ENCODE data around the gene IGF2. TPM values are rescaled to one million over a fixed set of nuclear protein-coding genes. Genes with fewer than 3 reads are reported as not detected.

IGF2 gene
- polyA plus RNA-seq, 1 donor (not counting 4 experiments of a cell fraction or from before 2014, with no cell fraction given), result not detected

DNA sequence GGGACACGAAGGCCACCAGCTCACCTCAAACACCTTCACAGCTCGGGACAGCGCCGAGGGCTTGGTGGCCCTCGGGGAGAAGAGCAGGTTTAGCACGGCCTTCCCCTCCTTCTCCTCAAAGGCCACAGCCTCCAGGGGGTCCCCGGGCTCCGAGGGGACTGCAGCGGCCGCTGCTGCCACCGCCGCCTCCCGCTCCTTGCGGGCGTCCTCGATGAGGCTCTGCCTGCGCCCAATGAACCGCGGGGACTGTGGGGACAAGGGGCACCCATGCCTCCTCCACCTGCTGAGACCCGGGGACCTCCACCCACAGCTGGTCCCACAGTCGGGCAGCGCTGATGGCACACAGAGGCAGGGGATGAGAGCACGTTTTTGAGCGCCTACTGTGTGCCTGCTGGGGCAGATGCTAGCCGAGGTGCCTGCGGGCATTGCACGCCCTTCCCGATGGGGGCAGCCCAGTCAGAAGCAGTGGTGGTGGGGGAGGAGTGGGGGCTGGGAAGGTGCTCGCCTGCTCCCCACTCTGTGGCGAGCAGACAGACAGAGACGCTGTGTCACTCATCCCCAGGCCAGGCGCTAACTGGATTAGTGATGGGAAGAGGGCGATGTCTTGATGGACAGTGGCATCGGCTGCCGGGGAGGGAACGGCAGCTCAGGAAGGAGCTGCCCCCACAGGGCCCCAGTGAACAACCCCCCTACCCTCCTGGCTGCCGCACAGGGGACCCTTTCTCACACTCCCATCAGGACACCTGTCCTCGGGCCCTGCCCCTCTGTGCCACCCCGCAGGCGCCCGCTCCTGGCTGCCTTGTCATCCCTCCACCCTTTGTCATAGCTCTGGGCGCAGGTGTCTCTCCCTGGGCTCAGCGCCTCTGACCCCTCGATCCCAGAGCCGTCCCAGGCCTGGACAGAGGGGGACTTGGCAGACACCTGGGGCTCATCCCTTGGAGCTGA lies 30.7 kb upstream of the IGF2 start:
- DNase-seq (ENCODE audit: low read depth, low spot score) (no peak), FAIRE-seq (no peak)
- no peak overlapping the region for H3K27ac ChIP-seq (ENCODE audit: control insufficient read depth, insufficient read depth, low read length)
- H3K4me2 ChIP-seq (ENCODE audit: control insufficient read depth, extremely low read depth, insufficient read depth, low read depth, low read length), result no peak overlapping the region
- dilution Hi-C loops (cut with MboI; ENCODE audit: extremely low pct_ligation_motif_present, low sequenced_read_pairs), result no loop called here
- H4K20me1 ChIP-seq (ENCODE audit: control insufficient read depth, extremely low read depth, insufficient read depth, low read length), result no peaks in the 10 kb centered on the region
- no peaks in the 10 kb centered on the region for H3K9me3 ChIP-seq (ENCODE audit: control insufficient read depth, low read depth, low read length)
- TF ChIP-seq, protein P1, sequence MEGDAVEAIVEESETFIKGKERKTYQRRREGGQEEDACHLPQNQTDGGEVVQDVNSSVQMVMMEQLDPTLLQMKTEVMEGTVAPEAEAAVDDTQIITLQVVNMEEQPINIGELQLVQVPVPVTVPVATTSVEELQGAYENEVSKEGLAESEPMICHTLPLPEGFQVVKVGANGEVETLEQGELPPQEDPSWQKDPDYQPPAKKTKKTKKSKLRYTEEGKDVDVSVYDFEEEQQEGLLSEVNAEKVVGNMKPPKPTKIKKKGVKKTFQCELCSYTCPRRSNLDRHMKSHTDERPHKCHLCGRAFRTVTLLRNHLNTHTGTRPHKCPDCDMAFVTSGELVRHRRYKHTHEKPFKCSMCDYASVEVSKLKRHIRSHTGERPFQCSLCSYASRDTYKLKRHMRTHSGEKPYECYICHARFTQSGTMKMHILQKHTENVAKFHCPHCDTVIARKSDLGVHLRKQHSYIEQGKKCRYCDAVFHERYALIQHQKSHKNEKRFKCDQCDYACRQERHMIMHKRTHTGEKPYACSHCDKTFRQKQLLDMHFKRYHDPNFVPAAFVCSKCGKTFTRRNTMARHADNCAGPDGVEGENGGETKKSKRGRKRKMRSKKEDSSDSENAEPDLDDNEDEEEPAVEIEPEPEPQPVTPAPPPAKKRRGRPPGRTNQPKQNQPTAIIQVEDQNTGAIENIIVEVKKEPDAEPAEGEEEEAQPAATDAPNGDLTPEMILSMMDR (optimal IDR thresholded peaks at IDR 0.05 in 1 of 3, IDR thresholded peaks at IDR 0.05 in 1 of 3, conservative IDR thresholded peaks at IDR 0.05 in 1 of 3; ENCODE audit: extremely low read depth in 1 of 3, insufficient read depth in 2 of 3, low read length in 3 of 3), result no peak
- TF ChIP-seq EZH2 (IDR thresholded peaks at IDR 0.05; ENCODE audit: low read length), result no peak
- no peak overlapping the region for H3K4me3 ChIP-seq (ENCODE audit: control insufficient read depth in 2 of 3, extremely low read depth in 1 of 3, insufficient read depth in 2 of 3, low read depth in 1 of 3, low read length in 3 of 3)
- no peaks in the 10 kb centered on the region for H3K9me1 ChIP-seq (ENCODE audit: control insufficient read depth, extremely low read depth, insufficient read depth, low read length)
- no peaks in the 10 kb centered on the region for H3K4me1 ChIP-seq (ENCODE audit: control insufficient read depth, extremely low read depth, insufficient read depth, low read length)
- no peak overlapping the region for H3K9ac ChIP-seq (ENCODE audit: control insufficient read depth, extremely low read depth, insufficient read depth, low read length)
- H3K36me3 ChIP-seq (ENCODE audit: control insufficient read depth in 2 of 2, extremely low read depth in 1 of 2, insufficient read depth in 2 of 2, low read length in 2 of 2), result no peaks in the 10 kb centered on the region
- no peak overlapping the region for H2AFZ ChIP-seq (ENCODE audit: control insufficient read depth, low read length)
- no peaks in the 10 kb centered on the region for H3K79me2 ChIP-seq (ENCODE audit: control insufficient read depth, insufficient read depth, low read length)
- no peaks in the 10 kb centered on the region for H3K27me3 ChIP-seq (ENCODE audit: control insufficient read depth, extremely low read depth, insufficient read depth, low read length)

GRCh38 chr11:2169005-2169378 lies 29.8 kb upstream of the IGF2 start:
- H3K9me1 ChIP-seq (ENCODE audit: control insufficient read depth, extremely low read depth, insufficient read depth, low read length), result no peaks in the 10 kb centered on the region
- H4K20me1 ChIP-seq (ENCODE audit: control insufficient read depth, extremely low read depth, insufficient read depth, low read length), result no peaks in the 10 kb centered on the region
- no peaks in the 10 kb centered on the region for H3K36me3 ChIP-seq (ENCODE audit: control insufficient read depth in 2 of 2, extremely low read depth in 1 of 2, insufficient read depth in 2 of 2, low read length in 2 of 2)
- H3K27me3 ChIP-seq (ENCODE audit: control insufficient read depth, extremely low read depth, insufficient read depth, low read length), result no peaks in the 10 kb centered on the region
- dilution Hi-C loops (cut with MboI; ENCODE audit: extremely low pct_ligation_motif_present, low sequenced_read_pairs), result no loop called here
- no peak overlapping the region for H3K9ac ChIP-seq (ENCODE audit: control insufficient read depth, extremely low read depth, insufficient read depth, low read length)
- H2AFZ ChIP-seq (ENCODE audit: control insufficient read depth, low read length), result no peak overlapping the region
- no peaks in the 10 kb centered on the region for H3K9me3 ChIP-seq (ENCODE audit: control insufficient read depth, low read depth, low read length)
- H3K79me2 ChIP-seq (ENCODE audit: control insufficient read depth, insufficient read depth, low read length), result no peaks in the 10 kb centered on the region
- no peak overlapping the region for H3K27ac ChIP-seq (ENCODE audit: control insufficient read depth, insufficient read depth, low read length)
- no peaks in the 10 kb centered on the region for H3K4me1 ChIP-seq (ENCODE audit: control insufficient read depth, extremely low read depth, insufficient read depth, low read length)
- FAIRE-seq, result no peak
- DNase-seq (ENCODE audit: low read depth, low spot score), result no peak
- TF ChIP-seq, protein P1 (optimal IDR thresholded peaks at IDR 0.05 in 1 of 3, IDR thresholded peaks at IDR 0.05 in 1 of 3, conservative IDR thresholded peaks at IDR 0.05 in 1 of 3; ENCODE audit: extremely low read depth in 1 of 3, insufficient read depth in 2 of 3, low read length in 3 of 3), result no peak
- no peak for TF ChIP-seq EZH2 (IDR thresholded peaks at IDR 0.05; ENCODE audit: low read length)
- H3K4me2 ChIP-seq (ENCODE audit: control insufficient read depth, extremely low read depth, insufficient read depth, low read depth, low read length), result no peak overlapping the region
- H3K4me3 ChIP-seq (ENCODE audit: control insufficient read depth in 2 of 3, extremely low read depth in 1 of 3, insufficient read depth in 2 of 3, low read depth in 1 of 3, low read length in 3 of 3), result no peak overlapping the region
